KMS-11 (cell line): ENCODE results near the gene DPP4.

Source experiments
- H2AFZ ChIP-seq: fragments of 200-600 bp; sonication (generic); 2 replicates; pipeline ENCODE4 v1.6.1; 2016; ENCODE audit warnings: antibody characterized with exemption, mixed run types, low read depth
- H3K27ac ChIP-seq: fragments of 200-600 bp; sonication (generic); 2 replicates; pipeline ENCODE4 v1.6.1; 2016; ENCODE audit warnings: mild to moderate bottlenecking, mixed run types
- H3K27me3 ChIP-seq: fragments of 200-600 bp; sonication (generic); 2 replicates; pipeline ENCODE4 v1.6.1; 2017; ENCODE audit warnings: mild to moderate bottlenecking, low read depth, mixed run types, moderate library complexity; ENCODE audit not compliant: insufficient read depth
- H3K36me3 ChIP-seq: fragments of 200-600 bp; sonication (generic); 2 replicates; pipeline ENCODE4 v1.6.1; 2017; ENCODE audit warnings: mild to moderate bottlenecking, mixed run types; ENCODE audit not compliant: insufficient read depth
- H3K4me1 ChIP-seq: fragments of 200-600 bp; sonication (generic); 2 replicates; pipeline ENCODE4 v1.6.1; 2016; ENCODE audit warnings: mild to moderate bottlenecking, low read depth, mixed run types; ENCODE audit not compliant: poor library complexity, severe bottlenecking
- H3K4me2 ChIP-seq: fragments of 200-600 bp; sonication (generic); 2 replicates; pipeline ENCODE4 v1.7.0; 2016; ENCODE audit warnings: mild to moderate bottlenecking, mixed run types
- H3K4me3 ChIP-seq: fragments of 200-600 bp; sonication (generic); IDR thresholded peaks from 2 replicates; pipeline ENCODE4 v1.6.1; 2017; ENCODE audit warnings: low read depth, low read length, mixed read lengths; ENCODE audit not compliant: insufficient read depth
- H3K79me2 ChIP-seq: fragments of 200-600 bp; sonication (generic); 2 replicates; pipeline ENCODE4 v1.6.1; 2016; ENCODE audit warnings: low read depth, mixed run types; ENCODE audit not compliant: insufficient read depth
- H3K9ac ChIP-seq: fragments of 200-600 bp; sonication (generic); 2 replicates; pipeline ENCODE4 v1.6.1; 2016; ENCODE audit warnings: mild to moderate bottlenecking, mixed run types
- H4K20me1 ChIP-seq: fragments of 200-600 bp; sonication (generic); 2 replicates; pipeline ENCODE4 v1.6.1; 2016; ENCODE audit warnings: mild to moderate bottlenecking, mixed run types; ENCODE audit not compliant: insufficient read depth
- TF ChIP-seq, protein P1 (sequence below): fragments of 200-600 bp; sonication (generic); conservative IDR thresholded peaks from 2 replicates; pipeline ENCODE4 v1.6.1; 2017; ENCODE audit warnings: low read depth, mild to moderate bottlenecking, antibody characterized with exemption, low read length, moderate library complexity, mixed read lengths

Gene DPP4

DNA sequence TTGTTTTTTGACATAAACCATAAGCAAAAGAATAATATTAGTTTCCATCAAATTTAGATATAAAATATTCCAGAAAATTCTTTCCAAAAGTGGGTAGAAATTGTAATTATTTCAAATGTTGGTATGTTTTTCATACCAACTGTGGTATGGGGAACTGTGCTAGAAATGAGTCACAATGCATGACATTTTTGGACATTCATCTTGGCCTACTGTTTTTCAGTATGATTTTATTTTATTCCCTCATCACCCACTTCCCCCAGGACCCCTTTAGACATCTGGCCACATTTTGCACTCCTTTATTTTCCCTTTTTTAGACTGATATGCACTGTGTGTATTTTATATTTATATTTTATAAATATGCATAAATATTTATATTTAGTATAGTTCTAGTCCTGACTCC is 97.1 kb downstream of the DPP4 start:
- TF ChIP-seq, protein P1, sequence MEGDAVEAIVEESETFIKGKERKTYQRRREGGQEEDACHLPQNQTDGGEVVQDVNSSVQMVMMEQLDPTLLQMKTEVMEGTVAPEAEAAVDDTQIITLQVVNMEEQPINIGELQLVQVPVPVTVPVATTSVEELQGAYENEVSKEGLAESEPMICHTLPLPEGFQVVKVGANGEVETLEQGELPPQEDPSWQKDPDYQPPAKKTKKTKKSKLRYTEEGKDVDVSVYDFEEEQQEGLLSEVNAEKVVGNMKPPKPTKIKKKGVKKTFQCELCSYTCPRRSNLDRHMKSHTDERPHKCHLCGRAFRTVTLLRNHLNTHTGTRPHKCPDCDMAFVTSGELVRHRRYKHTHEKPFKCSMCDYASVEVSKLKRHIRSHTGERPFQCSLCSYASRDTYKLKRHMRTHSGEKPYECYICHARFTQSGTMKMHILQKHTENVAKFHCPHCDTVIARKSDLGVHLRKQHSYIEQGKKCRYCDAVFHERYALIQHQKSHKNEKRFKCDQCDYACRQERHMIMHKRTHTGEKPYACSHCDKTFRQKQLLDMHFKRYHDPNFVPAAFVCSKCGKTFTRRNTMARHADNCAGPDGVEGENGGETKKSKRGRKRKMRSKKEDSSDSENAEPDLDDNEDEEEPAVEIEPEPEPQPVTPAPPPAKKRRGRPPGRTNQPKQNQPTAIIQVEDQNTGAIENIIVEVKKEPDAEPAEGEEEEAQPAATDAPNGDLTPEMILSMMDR = no peak
- Histone ChIP-seq H3K27ac (no peak overlapping the region), H3K4me3 (no peak overlapping the region), H3K9ac (no peak overlapping the region), H3K79me2 (no peaks in the 10 kb centered on the region), H3K4me1 (peaks cover 10% of the 10 kb centered on the region), H3K27me3 (no peaks in the 10 kb centered on the region), H3K36me3 (no peaks in the 10 kb centered on the region), H2AFZ (no peak overlapping the region), H4K20me1 (no peaks in the 10 kb centered on the region), H3K4me2 (no peak overlapping the region)

DNA sequence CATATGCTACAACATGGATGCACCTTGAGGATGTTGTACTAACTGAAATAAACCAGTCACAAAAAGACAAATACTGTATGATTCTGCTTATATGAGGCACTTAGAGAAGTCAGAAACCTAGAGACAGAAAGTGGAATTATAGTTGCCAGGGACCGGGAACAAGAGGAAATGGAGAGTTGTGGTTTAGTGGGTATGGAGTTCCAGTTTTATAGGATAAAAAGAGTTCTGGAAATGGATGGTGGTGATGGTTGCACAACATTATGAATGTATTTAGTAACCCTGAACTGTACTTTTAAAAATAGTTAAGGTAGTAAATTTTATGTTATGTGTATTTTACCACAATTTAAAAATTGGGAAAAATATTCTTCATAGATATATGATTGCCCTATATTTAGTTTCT is 97.7 kb downstream of the DPP4 start:
- no peak overlapping the region for H3K4me2 ChIP-seq
- no peak overlapping the region for H2AFZ ChIP-seq
- peaks cover 10% of the 10 kb centered on the region for H3K4me1 ChIP-seq
- no peaks in the 10 kb centered on the region for H4K20me1 ChIP-seq
- H3K36me3 ChIP-seq = no peaks in the 10 kb centered on the region
- H3K4me3 ChIP-seq = no peak overlapping the region
- H3K9ac ChIP-seq = no peak overlapping the region
- TF ChIP-seq, protein P1 = no peak
- no peaks in the 10 kb centered on the region for H3K79me2 ChIP-seq
- H3K27me3 ChIP-seq = no peaks in the 10 kb centered on the region
- H3K27ac ChIP-seq = no peak overlapping the region

DNA sequence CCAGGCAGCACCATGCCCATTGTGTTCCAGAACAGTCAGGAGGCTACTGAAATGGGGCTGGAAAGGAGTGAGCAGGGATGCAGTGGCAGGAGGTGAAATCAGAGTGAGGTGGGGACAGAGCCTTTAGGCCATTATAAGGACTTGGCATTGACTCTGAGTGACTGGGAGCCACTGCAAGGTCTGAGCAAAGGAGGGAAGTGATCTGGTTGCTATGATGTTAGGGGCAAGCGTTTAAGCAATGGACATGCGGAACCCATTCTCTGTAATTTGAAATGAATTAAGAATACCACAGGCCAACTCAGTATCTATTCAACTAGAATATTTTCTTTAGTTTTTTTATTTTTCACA is 98.2 kb downstream of the DPP4 start:
- H3K4me3 ChIP-seq = no peak overlapping the region
- no peak overlapping the region for H3K9ac ChIP-seq
- H2AFZ ChIP-seq = no peak overlapping the region
- no peaks in the 10 kb centered on the region for H3K27me3 ChIP-seq
- H3K4me1 ChIP-seq = peaks cover 10% of the 10 kb centered on the region
- no peak overlapping the region for H3K27ac ChIP-seq
- no peaks in the 10 kb centered on the region for H3K79me2 ChIP-seq
- no peak overlapping the region for H3K4me2 ChIP-seq
- H3K36me3 ChIP-seq = no peaks in the 10 kb centered on the region
- H4K20me1 ChIP-seq = no peaks in the 10 kb centered on the region
- TF ChIP-seq, protein P1 = no peak

DNA sequence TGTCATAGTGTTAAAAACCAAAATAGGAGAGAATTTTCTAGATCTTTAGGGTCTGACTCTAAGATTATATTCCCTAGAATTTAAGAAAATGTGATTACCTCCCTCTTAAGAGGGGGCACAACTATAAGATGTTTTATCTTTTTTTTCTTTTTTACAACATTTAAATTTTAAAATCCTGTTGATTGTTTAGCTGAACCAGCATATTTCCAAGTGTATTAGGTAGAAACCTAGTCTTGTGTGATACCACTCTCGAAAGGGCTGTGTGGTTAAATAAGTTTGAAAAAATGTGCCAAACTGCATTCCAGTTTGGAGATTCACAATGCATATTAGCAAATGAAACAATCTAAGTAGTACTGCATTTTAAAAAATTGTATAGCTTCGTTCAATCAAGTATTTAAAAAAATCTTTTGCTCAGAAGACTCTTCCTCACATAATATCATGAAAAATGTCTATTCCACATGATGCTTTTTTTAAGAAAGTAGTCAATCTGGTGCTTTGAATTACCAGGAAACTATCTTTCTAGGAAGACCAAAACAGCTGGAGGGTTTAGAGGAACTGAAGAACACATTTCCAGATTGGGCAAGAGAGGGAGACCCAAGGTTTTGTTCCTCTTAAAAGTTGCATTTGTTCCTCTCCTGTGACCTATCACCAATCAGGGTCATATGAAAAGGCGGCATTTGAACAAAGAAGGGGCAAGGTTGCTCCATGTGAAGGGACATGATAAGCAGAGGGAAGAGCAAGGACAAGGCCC is 98.8 kb downstream of the DPP4 start:
- no peak overlapping the region for H3K9ac ChIP-seq
- H3K36me3 ChIP-seq = no peaks in the 10 kb centered on the region
- H3K27ac ChIP-seq = no peak overlapping the region
- peaks cover 10% of the 10 kb centered on the region for H3K4me1 ChIP-seq
- no peaks in the 10 kb centered on the region for H4K20me1 ChIP-seq
- H3K79me2 ChIP-seq = no peaks in the 10 kb centered on the region
- H3K4me3 ChIP-seq = no peak overlapping the region
- no peak overlapping the region for H2AFZ ChIP-seq
- TF ChIP-seq, protein P1 = no peak
- no peaks in the 10 kb centered on the region for H3K27me3 ChIP-seq
- H3K4me2 ChIP-seq = no peak overlapping the region
